Right lobe of liver (tissue), 4 donors: ENCODE data around the gene UBA1.

Experiments used
- CTCF ChIP-seq, 4 donors: fragments of 200-600 bp in 3 of 4; fragments of 450-650 bp in 1 of 4; IDR thresholded peaks; one replicate each; pipeline versions ENCODE4 v1.5.1 to v1.8.0; 2016 to 2022; ENCODE audit warnings: antibody characterized with exemption in 4 of 4, mild to moderate bottlenecking in 2 of 4
- POLR2A ChIP-seq: fragments of 450-650 bp; IDR thresholded peaks from one replicate; pipeline ENCODE4 v1.6.1; 2017; ENCODE audit warnings: antibody characterized with exemption, mild to moderate bottlenecking
- donor health status: DM: no; HTN: no; CAD: no.
- donor health status: DM: no; HTN: no; CAD: no.
- donor health status: DM: no; HTN: yes; CAD: no.

- TF ChIP-seq CTCF (IDR thresholded peaks at IDR 0.05): no peak
- no peak for TF ChIP-seq POLR2A
These were observed 33.6 kb downstream of the UBA1 start for GRCh38 chrX:47227334-47227583.
